HepG2 (cell line): Measurements from ENCODE around the gene CHMP6. TPM values are rescaled to one million over a fixed set of nuclear protein-coding genes. Genes with fewer than 3 reads are reported as not detected.
A peak's percentile ranks its signal among the peaks of the same experiment; 100 is the strongest.

Source experiments
- ASH2L ChIP-seq: fragments of 300-600, 200-600 bp; sonication (generic); IDR thresholded peaks from 2 replicates; pipeline ENCODE4 v1.7.0; 2017; ENCODE audit warnings: low read depth, mild to moderate bottlenecking, moderate library complexity, mixed read lengths, low read length; ENCODE audit not compliant: insufficient read length
- HDAC2 ChIP-seq: sonication (generic); formaldehyde crosslinking; IDR thresholded peaks from 2 replicates; pipeline ENCODE4 v1.4.0; 2020; ENCODE audit warnings: missing genetic modification reagents
- HOXA5 ChIP-seq: sonication (generic); formaldehyde crosslinking; IDR thresholded peaks from 2 replicates; pipeline ENCODE4 v1.4.0; 2020; ENCODE audit warnings: missing genetic modification reagents
- MIER2 ChIP-seq: IDR thresholded peaks from 2 replicates; pipeline ENCODE4 v1.6.1; 2016; ENCODE audit warnings: missing biosample characterization, missing genetic modification reagents
- MTA1 ChIP-seq: sonication (generic); formaldehyde crosslinking; IDR thresholded peaks from 2 replicates; pipeline ENCODE4 v1.4.0; 2020; ENCODE audit warnings: missing genetic modification reagents, mild to moderate bottlenecking, borderline replicate concordance
- RAD21 ChIP-seq: fragments of 450-650 bp; formaldehyde crosslinking; IDR thresholded peaks from 2 replicates; pipeline ENCODE4 v1.5.0; 2020; ENCODE audit warnings: mild to moderate bottlenecking
- STAT6 ChIP-seq: sonication (generic); formaldehyde crosslinking; IDR thresholded peaks from 2 replicates; pipeline ENCODE4 v1.4.0; 2020; ENCODE audit warnings: missing genetic modification reagents, mild to moderate bottlenecking, borderline replicate concordance
- TBP ChIP-seq: sonication (generic); formaldehyde crosslinking; IDR thresholded peaks from 2 replicates; pipeline ENCODE4 v1.5.0; 2020; ENCODE audit warnings: missing genetic modification reagents
- ZBTB25 ChIP-seq: IDR thresholded peaks from 2 replicates; pipeline ENCODE4 v1.6.1; 2018; ENCODE audit warnings: missing genetic modification reagents
- ZNF142 ChIP-seq: sonication (generic); formaldehyde crosslinking; IDR thresholded peaks from 2 replicates; pipeline ENCODE4 v1.4.0; 2020; ENCODE audit warnings: missing genetic modification reagents
- ZNF335 ChIP-seq: sonication (generic); formaldehyde crosslinking; IDR thresholded peaks from 2 replicates; pipeline ENCODE4 v1.4.0; 2020; ENCODE audit warnings: missing genetic modification reagents
- ZNF343 ChIP-seq: sonication (generic); formaldehyde crosslinking; IDR thresholded peaks from 2 replicates; pipeline ENCODE4 v1.4.0; 2020; ENCODE audit warnings: mild to moderate bottlenecking, missing genetic modification reagents
- ZNF430 ChIP-seq: sonication (generic); formaldehyde crosslinking; IDR thresholded peaks from 2 replicates; pipeline ENCODE4 v1.9.0; 2021; ENCODE audit warnings: mild to moderate bottlenecking, missing genetic modification reagents
- ZNF441 ChIP-seq: sonication (generic); formaldehyde crosslinking; IDR thresholded peaks from 2 replicates; pipeline ENCODE4 v1.7.0; 2021; ENCODE audit warnings: missing genetic modification reagents, borderline replicate concordance
- ZNF543 ChIP-seq: sonication (generic); formaldehyde crosslinking; IDR thresholded peaks from 2 replicates; pipeline ENCODE4 v1.4.0; 2020; ENCODE audit warnings: mild to moderate bottlenecking, missing genetic modification reagents
- ZNF552 ChIP-seq: sonication (generic); formaldehyde crosslinking; IDR thresholded peaks from 2 replicates; pipeline ENCODE4 v1.9.0; 2022; ENCODE audit warnings: missing genetic modification reagents, mild to moderate bottlenecking, borderline replicate concordance
- ZNF619 ChIP-seq: sonication (generic); formaldehyde crosslinking; IDR thresholded peaks from 2 replicates; pipeline ENCODE4 v1.4.0; 2020; ENCODE audit warnings: mild to moderate bottlenecking, missing genetic modification reagents
- ZNF670 ChIP-seq: sonication (generic); formaldehyde crosslinking; IDR thresholded peaks from 2 replicates; pipeline ENCODE4 v1.8.0; 2022; ENCODE audit warnings: mild to moderate bottlenecking, missing genetic modification reagents, borderline replicate concordance
- ZSCAN31 ChIP-seq: sonication (generic); formaldehyde crosslinking; IDR thresholded peaks from 2 replicates; pipeline ENCODE4 v1.5.0; 2020; ENCODE audit warnings: low read depth, mild to moderate bottlenecking, missing genetic modification reagents
- polyA plus RNA-seq, 8 experiments: library from polyadenylated mRNA; depleted of rRNA in 3 of 8; stranded (reverse) in 7 of 8; unstranded in 1 of 8; fragments of >200 nt; fragmentation: Illumina TruSeq in 4 of 8; extraction: Trizol in 4 of 8; gene quantifications; 2 replicates each; pipeline versions ENCODE4 v1.2.1 to v1.2.3, GENCODE V29; 2011 to 2016; ENCODE audit warnings: low read depth in 4 of 8, missing spikeins in 1 of 8, mixed read lengths in 1 of 8; ENCODE audit not compliant: insufficient read depth in 1 of 8
- total RNA-seq, 5 experiments: library from RNA; depleted of rRNA; stranded (reverse); fragments of >200 nt; fragmentation: Illumina TruSeq; extraction: Trizol; gene quantifications; 2 replicates each; pipeline ENCODE4 v1.2.3, GENCODE V29; 2016; ENCODE audit warnings: low read depth in 1 of 5
- TF ChIP-seq, protein P1 (sequence below): sonication (generic); formaldehyde crosslinking; IDR thresholded peaks from 2 replicates; pipeline ENCODE4 v1.5.0; 2020; ENCODE audit warnings: missing genetic modification reagents

CHMP6 gene
- total and polyA plus RNA-seq, 2 of the 13 experiments (the other 11 are each of a cell fraction or from before 2014, with no cell fraction given): 11.1 to 24.2 TPM

DNA sequence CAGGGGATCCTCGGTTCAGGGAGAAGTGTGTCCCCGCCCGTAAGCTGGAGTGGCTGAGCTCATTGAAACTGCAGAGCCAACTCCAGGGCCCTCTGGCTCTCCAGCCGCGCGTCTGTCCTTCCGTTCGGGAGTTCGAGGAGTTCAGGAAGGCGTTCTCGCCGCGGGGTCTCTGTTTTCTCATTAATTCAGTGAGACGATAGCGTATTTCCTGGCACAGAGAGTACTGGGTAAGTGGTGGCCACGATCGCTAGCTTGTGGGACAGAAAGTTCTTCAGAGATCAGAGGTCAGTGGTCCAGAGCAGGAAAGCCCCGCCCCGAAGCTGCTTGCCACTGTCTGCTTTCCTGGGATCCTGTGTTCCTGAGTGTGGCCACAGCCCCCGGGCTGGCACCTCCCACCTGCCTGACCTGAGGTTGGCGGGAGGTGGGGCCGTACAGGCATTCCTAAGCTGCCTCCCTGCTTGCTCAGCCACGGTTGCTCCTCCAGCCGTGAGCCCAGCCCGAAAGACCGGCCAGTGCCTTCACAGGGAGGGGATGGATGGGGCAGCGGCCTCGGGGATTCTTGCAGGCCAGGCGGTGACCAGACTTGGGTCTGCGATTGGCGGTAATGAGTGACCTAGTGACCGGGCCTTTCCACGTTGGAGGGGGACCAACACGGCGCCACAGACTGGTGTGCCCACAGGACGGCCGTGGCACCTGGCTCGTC lies 52.2 kb downstream of the CHMP6 start (continued):
- TF ChIP-seq MIER2 (CRISPR knock-in tag) (no peak), ZNF441 (CRISPR knock-in tag) (0 out of 2 replicates have a peak, but pooled peaks have one; percentile 34), TBP (CRISPR knock-in tag) (no peak), STAT6 (CRISPR knock-in tag) (peak; percentile 40; the same call in 1 of the 2 replicates), ZNF343 (CRISPR knock-in tag) (peak; percentile 89), ZNF543 (CRISPR knock-in tag) (no peak; the same call in 1 of the 2 replicates), ZBTB25 (CRISPR knock-in tag) (no peak), ZNF335 (CRISPR knock-in tag) (peak; percentile 55; the same call in 1 of the 2 replicates), ASH2L (peak; percentile 64), ZNF670 (CRISPR knock-in tag) (no peak), MTA1 (CRISPR knock-in tag) (0 out of 2 replicates have a peak, but pooled peaks have one; percentile 49), ZNF430 (CRISPR knock-in tag) (peak; percentile 71), ZNF619 (CRISPR knock-in tag) (peak; percentile 48), ZSCAN31 (CRISPR knock-in tag) (peak; percentile 67; the same call in 1 of the 2 replicates), ZNF142 (peak; percentile 77), ZNF552 (CRISPR knock-in tag) (no peak), RAD21 (CRISPR knock-in tag) (no peak), HDAC2 (CRISPR knock-in tag) (peak; percentile 73), HOXA5 (CRISPR knock-in tag) (no peak; the same call in 1 of the 2 replicates)
- TF ChIP-seq, protein P1, sequence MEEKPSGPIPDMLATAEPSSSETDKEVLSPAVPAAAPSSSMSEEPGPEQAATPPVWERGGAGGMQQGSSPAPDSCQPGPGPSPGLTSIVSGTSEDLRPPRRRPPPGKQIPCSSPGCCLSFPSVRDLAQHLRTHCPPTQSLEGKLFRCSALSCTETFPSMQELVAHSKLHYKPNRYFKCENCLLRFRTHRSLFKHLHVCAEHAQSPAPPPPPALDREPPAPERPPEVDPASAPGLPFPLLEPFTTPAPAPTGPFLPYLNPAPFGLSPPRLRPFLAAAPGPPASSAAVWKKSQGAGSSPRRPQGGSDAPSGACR (CRISPR knock-in tag): 0 out of 2 replicates have a peak, but pooled peaks have one; percentile 13
